Activated T-cell treated with anti-CD3 and anti-CD28 coated beads, Interleukin-2, amount 50 U/mL, for 24 hours (primary cell): ENCODE results near the gene ASB15.

Experiments
- DNase-seq: peaks from one replicate; pipeline ENCODE4 v3.0.0-alpha.2; 2020
- H3K27ac Mint-ChIP-seq: 2 replicates; pipeline ENCODE4 v1.8.0; 2020; ENCODE audit warnings: mild to moderate bottlenecking, mixed read lengths
- H3K27me3 Mint-ChIP-seq: 2 replicates; pipeline ENCODE4 v1.8.0; 2020; ENCODE audit warnings: mixed read lengths
- H3K36me3 Mint-ChIP-seq: 2 replicates; pipeline ENCODE4 v1.8.0; 2020; ENCODE audit warnings: low read depth, mixed read lengths
- H3K4me1 Mint-ChIP-seq: 2 replicates; pipeline ENCODE4 v1.8.0; 2020; ENCODE audit warnings: low read depth, mixed read lengths
- H3K4me3 Mint-ChIP-seq: 2 replicates; pipeline ENCODE4 v1.8.0; 2020; ENCODE audit warnings: mild to moderate bottlenecking, moderate library complexity, mixed read lengths
- H3K9me3 Mint-ChIP-seq: 2 replicates; pipeline ENCODE4 v1.8.0; 2020; ENCODE audit warnings: mixed read lengths

ASB15 gene

DNA sequence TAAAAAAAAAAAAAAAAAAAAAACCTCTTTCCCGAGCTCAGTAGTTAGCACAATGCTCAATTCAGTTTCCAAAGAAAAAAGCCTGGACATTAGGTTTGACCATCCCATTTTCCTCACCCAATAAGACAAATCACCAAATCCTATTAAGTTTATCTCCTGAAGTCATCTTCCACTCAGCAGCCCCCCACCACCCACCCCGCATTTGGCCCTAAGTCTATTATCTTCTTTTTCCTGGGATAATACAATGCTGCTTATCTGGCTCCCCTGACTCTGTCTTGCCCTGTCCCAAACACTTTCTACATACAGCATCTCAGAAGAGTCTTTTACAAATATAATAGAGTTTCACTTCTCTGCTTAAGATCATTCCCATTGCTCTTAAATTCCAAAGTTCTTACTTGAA lies 36.3 kb downstream of the ASB15 start:
- Mint-ChIP-seq H3K9me3 (no peaks in the 10 kb centered on the region), H3K4me1 (no peaks in the 10 kb centered on the region), H3K36me3 (no peaks in the 10 kb centered on the region), H3K27me3 (peaks cover 44% of the 10 kb centered on the region), H3K4me3 (no peak overlapping the region), H3K27ac (no peak overlapping the region)
- DNase-seq, result no peak

DNA sequence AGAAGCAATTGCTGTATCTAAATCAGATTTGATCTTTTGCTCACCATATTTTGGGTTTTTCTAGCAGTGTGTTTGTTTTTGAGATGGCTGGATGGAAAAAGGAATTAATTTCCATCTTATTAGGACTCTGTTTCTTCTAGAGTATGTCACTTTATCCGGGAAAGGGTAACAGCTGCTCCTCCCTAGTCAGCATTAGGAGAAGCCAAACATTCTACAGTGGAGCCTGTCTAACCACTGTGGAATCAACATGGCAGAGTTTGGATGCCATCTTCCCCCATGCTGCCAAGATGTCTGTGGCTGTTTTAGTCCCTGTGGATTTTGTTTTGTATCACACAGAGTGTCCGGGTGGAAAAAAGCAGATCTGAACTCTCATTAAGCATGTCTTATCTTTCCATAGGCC lies 38.0 kb downstream of the ASB15 start:
- Mint-ChIP-seq H3K27me3 (peaks cover 60% of the 10 kb centered on the region), H3K9me3 (no peaks in the 10 kb centered on the region), H3K4me3 (no peak overlapping the region), H3K4me1 (no peaks in the 10 kb centered on the region), H3K36me3 (no peaks in the 10 kb centered on the region), H3K27ac (no peak overlapping the region)
- DNase-seq, result no peak

DNA sequence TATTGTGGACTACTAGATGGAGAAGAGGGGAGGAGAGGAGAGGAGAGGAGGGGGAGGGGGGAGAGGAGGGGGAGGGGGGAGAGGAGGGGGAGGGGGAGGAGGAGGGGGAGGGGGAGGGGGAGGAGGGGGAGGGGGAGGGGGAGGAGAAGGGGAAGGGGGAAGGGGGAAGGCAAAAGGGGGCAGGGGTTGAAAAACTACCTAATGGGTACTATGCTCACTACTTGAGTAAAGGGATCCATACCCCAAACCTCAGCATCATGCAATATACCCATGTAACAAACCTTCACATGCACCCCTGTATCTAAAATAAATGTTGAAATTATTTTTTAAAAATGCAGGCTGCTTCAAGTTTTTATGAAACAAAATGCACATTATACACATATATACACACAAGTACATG lies 39.0 kb downstream of the ASB15 start:
- DNase-seq, result no peak
- peaks cover 57% of the 10 kb centered on the region for H3K27me3 Mint-ChIP-seq
- H3K4me3 Mint-ChIP-seq, result no peak overlapping the region
- H3K4me1 Mint-ChIP-seq, result no peaks in the 10 kb centered on the region
- no peaks in the 10 kb centered on the region for H3K36me3 Mint-ChIP-seq
- H3K27ac Mint-ChIP-seq, result no peak overlapping the region
- no peaks in the 10 kb centered on the region for H3K9me3 Mint-ChIP-seq

DNA sequence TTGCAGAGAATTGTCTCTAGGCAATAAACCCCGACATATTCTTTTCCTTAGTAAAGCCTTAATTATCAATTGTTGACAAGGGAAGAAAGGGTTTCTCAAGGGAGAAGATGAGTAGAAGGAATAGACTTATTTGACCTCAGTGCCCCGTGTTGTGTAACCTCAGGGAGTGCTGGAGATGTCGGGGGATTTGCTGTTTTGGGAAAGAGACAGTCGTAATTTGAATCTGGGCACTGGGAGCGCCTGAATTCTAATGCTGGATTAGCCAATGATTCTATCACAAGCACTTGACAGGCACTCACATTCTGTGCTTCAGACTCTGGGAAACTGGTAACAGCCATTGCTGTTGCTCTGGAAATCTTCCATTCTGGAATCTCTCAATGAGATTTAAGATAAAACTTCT lies 40.3 kb downstream of the ASB15 start:
- Mint-ChIP-seq H3K36me3 (no peaks in the 10 kb centered on the region), H3K4me3 (no peak overlapping the region), H3K4me1 (no peaks in the 10 kb centered on the region), H3K27ac (no peak overlapping the region), H3K27me3 (peaks cover 58% of the 10 kb centered on the region), H3K9me3 (no peaks in the 10 kb centered on the region)
- DNase-seq, result no peak

DNA sequence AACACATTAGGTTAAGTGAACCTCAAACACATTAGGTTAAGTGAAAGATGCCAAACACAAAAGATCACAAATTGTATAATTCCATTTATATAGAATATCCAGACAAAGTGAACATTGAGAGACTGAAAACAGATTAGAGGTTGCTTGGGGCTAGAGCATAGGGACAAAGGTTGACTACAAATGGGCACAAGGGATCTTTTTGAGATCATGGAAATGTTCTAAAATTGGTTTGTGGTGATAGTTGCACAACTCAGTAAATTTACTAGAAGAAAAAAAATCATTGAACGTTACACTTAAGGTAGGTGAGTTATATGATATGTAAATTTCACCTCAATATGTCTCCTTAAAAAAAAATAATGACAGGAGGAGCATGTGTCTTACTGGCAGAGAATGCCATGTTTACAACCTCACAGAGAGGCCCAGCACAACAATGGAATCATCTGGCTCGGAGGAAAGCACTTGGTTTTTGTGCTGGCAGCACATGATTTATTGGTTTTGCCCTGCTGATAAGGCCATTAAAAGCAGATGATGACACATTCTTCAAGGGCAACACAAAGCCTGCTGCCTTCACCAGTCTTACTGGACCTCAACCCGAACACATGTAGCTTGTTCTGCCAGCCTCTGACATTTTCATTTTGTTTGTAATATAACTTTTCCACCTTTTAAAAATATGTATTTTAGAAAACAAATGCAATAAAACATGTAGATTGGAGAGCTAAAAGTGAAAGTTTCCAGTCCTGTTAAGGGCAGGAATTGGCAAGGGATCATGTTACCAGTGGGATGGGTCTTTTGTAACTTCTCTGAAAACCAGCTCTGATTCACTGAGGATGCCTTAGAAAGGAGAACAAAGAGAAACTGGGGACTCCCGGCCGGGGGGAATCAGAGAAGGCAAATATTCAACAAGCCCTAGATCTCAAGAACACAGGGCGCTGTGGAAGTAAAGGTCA lies 42.1 kb downstream of the ASB15 start:
- H3K27me3 Mint-ChIP-seq, result peaks cover 51% of the 10 kb centered on the region
- H3K27ac Mint-ChIP-seq, result no peak overlapping the region
- DNase-seq, result no peak
- H3K9me3 Mint-ChIP-seq, result no peaks in the 10 kb centered on the region
- no peaks in the 10 kb centered on the region for H3K4me1 Mint-ChIP-seq
- H3K36me3 Mint-ChIP-seq, result no peaks in the 10 kb centered on the region
- no peak overlapping the region for H3K4me3 Mint-ChIP-seq

DNA sequence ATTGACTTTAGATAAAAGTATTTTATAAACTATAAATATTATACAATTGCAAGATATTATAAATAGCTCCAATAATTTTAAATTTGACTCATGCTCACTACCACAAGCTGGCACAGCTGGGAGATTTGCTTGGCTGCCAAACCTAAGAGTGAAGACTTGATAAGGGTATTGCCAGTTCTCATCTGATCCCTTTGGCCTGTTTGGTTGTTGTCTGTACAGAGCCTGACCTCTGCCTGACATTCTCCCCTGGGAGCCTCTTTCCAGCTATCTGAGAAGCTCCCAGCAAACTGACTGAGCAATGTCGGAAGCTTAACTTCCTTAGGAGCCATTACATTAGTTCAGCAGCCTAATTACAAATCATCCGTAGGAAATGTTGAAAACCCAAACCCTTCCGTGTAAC lies 43.9 kb downstream of the ASB15 start:
- Mint-ChIP-seq H3K36me3 (no peaks in the 10 kb centered on the region), H3K4me1 (no peaks in the 10 kb centered on the region), H3K9me3 (no peaks in the 10 kb centered on the region), H3K4me3 (no peak overlapping the region), H3K27ac (no peak overlapping the region), H3K27me3 (peaks cover 51% of the 10 kb centered on the region)
- no peak for DNase-seq

DNA sequence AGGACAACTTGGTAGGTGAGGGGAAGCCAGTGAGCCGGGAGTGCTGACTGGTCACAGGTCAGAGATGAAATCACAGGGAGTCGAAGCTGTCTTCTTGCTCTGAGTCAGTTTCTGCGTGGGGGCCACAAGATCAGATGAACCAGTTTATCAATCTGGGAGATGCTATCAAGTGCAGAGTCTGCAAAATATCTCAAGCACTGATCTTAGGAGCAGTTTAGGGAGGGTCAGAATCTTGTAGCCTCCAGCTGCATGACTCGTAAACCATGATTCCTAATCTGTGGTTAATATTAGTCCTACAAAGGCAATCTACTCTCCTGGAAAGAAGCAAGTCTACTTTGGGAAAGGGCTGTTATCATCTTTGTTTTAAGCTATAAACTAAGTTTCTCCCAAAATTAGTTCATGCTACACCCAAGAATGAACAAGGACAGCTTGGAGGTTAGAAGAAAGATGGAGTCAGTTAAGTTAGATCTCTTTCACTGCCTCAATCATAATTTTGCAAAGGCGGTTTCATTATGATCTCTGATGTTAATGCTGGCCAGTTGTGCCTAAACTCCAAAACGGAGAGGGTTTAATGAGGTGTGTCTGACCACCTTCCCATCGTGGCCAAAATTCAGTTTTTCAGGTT lies 45.6 kb downstream of the ASB15 start:
- no peaks in the 10 kb centered on the region for H3K4me1 Mint-ChIP-seq
- H3K4me3 Mint-ChIP-seq, result no peak overlapping the region
- no peak overlapping the region for H3K27ac Mint-ChIP-seq
- no peaks in the 10 kb centered on the region for H3K36me3 Mint-ChIP-seq
- no peaks in the 10 kb centered on the region for H3K9me3 Mint-ChIP-seq
- peaks cover 46% of the 10 kb centered on the region for H3K27me3 Mint-ChIP-seq
- DNase-seq, result no peak

DNA sequence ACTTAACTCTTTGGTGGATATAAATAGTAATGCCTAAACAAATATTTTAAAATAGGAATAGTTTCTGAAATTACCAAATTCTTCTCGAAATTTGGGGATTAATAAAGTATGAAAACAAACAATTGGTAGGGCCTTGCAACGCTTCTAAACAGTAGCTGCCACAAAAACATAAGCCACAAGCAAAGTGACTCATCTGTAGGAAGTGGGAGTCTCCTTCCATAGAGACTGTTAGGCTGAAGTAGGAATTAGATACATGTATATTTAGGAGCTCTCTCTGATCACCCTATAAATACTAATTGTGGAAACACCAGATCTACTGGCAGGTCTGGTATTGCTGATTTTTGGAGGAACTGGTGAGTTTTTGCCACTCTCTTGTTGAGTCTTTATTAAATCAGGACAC lies 48.3 kb downstream of the ASB15 start:
- H3K27ac Mint-ChIP-seq, result no peak overlapping the region
- DNase-seq, result no peak
- H3K4me3 Mint-ChIP-seq, result no peak overlapping the region
- no peaks in the 10 kb centered on the region for H3K9me3 Mint-ChIP-seq
- H3K4me1 Mint-ChIP-seq, result no peaks in the 10 kb centered on the region
- H3K36me3 Mint-ChIP-seq, result no peaks in the 10 kb centered on the region
- peaks cover 26% of the 10 kb centered on the region for H3K27me3 Mint-ChIP-seq

DNA sequence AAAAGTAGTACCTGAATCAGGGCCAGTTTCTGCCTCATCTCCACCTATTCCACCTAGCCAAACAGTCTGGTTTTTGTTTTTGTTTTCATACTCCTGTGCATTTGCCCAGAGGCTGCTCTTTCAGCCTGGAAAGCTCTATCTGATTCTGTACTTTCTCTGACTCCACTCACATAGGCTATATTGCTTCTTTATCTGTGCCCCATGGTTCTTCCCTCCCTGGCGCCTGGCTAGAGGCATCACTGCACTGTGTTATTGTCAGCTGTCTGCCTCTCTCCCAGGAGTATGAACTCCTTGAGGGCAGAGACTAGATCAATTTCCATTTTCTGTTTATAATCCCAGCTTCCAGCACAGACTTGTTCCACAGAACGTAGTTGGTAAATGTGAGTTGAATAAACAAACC lies 49.0 kb downstream of the ASB15 start:
- Mint-ChIP-seq H3K9me3 (no peaks in the 10 kb centered on the region), H3K27ac (no peak overlapping the region), H3K4me1 (no peaks in the 10 kb centered on the region), H3K36me3 (no peaks in the 10 kb centered on the region), H3K4me3 (no peak overlapping the region), H3K27me3 (peaks cover 25% of the 10 kb centered on the region)
- DNase-seq, result no peak

DNA sequence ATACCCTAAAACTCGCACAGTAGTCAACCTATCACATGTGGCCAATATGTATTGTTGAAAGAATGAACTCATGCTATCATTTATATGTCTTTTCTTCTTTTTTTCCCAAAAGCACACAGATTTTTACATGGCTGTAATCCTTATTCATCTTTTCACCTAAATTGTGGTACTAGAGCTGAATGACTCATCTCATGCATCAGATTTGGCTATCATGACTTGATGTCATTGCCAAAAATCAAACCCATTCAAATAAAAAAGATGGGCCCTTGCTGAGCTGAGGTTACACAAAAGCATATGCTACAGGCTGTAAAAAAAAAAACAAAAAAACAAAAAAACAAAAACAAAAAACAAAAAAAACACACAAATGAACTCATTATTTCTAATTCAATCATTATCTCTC lies 50.8 kb downstream of the ASB15 start:
- no peaks in the 10 kb centered on the region for H3K36me3 Mint-ChIP-seq

DNA sequence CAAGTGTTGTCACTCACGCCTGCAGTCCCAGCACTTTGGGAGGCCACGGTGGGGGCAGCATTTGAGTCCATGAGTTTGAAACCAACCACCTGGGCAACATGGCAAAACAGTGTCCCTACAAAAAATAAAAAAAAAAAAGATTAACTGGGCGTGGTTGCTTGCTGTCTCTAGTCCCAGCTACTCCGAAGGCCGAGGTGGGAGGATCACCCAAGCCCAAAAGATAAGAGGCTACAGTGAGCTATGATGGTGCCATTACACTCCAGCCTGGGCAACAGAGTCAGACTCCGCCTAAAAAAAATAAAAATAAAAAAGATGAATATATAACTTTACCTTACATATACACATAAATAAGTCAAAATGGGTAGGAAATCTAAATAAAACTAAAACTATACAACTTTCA lies 51.5 kb downstream of the ASB15 start:
- no peak overlapping the region for H3K27ac Mint-ChIP-seq
- DNase-seq, result no peak
- H3K4me1 Mint-ChIP-seq, result no peaks in the 10 kb centered on the region
- H3K9me3 Mint-ChIP-seq, result no peaks in the 10 kb centered on the region
- H3K27me3 Mint-ChIP-seq, result peaks cover 14% of the 10 kb centered on the region
- no peaks in the 10 kb centered on the region for H3K36me3 Mint-ChIP-seq
- H3K4me3 Mint-ChIP-seq, result no peak overlapping the region

More for the DNA sequence above, 50.8 kb downstream of the ASB15 start:
- no peaks in the 10 kb centered on the region for H3K9me3 Mint-ChIP-seq
- H3K27me3 Mint-ChIP-seq, result peaks cover 19% of the 10 kb centered on the region
- H3K27ac Mint-ChIP-seq, result no peak overlapping the region
- H3K4me1 Mint-ChIP-seq, result no peaks in the 10 kb centered on the region
- no peak for DNase-seq
- no peak overlapping the region for H3K4me3 Mint-ChIP-seq

DNA sequence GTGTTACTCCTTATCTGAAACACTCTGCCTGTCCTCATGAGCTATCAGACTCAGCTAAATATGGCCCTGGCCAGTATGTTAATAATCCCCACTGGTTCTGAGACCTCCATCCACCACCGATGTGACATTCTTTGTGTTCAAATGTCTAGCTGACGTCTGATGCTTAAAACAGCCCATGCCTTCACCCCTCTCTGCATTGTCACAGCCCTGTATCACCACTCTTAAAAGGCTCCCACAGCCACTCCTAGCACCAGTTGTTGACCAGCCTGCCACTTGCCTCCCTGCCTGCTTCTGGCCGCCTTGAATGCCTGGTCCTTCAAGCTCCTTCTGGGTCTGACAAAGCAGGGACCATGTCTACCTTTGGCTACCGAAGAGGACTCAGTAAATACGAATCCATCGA lies 54.0 kb downstream of the ASB15 start, which contains the start of gene LMOD2:
TSS of gene LMOD2 (plus strand) at position 253 of the 400 bp plus-strand sequence. CDS start at position 351, 98 bp downstream.
- Mint-ChIP-seq H3K27me3 (peaks cover 13% of the 10 kb centered on the region), H3K27ac (no peak within 1 kb of the TSS), H3K4me3 (no peak within 1 kb of the TSS), H3K4me1 (no peaks in the 10 kb centered on the region), H3K36me3 (no peaks in the 10 kb centered on the region), H3K9me3 (no peaks in the 10 kb centered on the region)
- no peak for DNase-seq

DNA sequence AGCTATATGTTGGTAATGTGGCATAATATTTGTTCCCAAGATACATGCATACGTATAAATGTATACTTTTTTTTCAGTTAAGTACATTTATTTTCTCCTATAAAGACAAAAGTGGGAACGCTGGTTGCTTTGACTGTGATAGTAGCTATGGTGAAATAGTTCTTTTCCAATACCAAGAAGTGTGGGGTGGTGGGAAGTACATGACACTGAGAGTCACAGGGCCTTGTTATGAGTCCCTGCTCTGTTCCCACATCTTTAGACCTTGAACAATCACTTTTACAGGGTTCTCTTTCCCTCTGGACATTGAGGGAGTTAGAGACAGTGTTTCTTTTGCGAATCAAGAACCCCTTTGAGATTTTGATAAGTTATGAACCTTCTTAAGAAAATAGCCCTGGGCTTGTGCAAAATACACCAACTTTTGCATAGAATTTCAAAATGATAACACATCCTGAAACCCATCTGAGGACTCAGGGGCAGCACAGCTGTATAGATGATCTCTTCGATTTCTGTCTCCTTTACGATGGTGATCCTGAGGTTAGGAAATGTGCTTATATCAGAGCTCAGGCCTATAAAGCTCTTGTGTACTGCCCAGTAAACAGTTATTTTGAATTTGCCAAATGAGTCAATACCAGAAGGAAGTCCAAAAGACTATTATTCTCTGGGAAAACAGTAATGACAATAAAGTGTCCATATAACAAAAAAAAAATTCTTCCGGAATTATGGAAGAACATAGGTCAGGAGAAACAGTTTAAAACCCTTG lies 55.1 kb downstream of the ASB15 start:
- no peaks in the 10 kb centered on the region for H3K4me1 Mint-ChIP-seq
- no peak for DNase-seq
- H3K4me3 Mint-ChIP-seq, result no peak overlapping the region
- no peaks in the 10 kb centered on the region for H3K36me3 Mint-ChIP-seq
- H3K27ac Mint-ChIP-seq, result no peak overlapping the region
- H3K9me3 Mint-ChIP-seq, result no peaks in the 10 kb centered on the region
- H3K27me3 Mint-ChIP-seq, result peaks cover 12% of the 10 kb centered on the region

DNA sequence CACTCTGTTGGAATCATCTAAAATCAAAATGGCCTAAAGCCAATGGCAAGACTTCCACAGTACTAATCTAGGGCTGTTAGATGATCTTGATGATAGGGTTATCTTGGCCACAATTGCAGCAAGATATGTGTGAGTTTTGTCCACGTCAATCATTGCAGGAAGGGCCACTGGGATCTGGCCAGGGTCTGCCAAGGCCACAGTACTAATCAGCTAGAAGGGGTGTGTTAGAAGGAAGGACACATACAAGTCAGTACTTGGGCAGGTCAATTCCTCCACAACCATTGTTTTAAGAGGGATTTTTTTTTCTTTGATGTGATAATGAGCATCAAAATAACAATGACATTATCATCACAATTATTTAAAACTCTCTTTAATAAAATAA lies 55.7 kb downstream of the ASB15 start:
- H3K27me3 Mint-ChIP-seq, result peaks cover 17% of the 10 kb centered on the region
- H3K27ac Mint-ChIP-seq, result no peak overlapping the region
- H3K4me3 Mint-ChIP-seq, result no peak overlapping the region
- H3K4me1 Mint-ChIP-seq, result no peaks in the 10 kb centered on the region
- no peaks in the 10 kb centered on the region for H3K36me3 Mint-ChIP-seq
- no peak for DNase-seq
- no peaks in the 10 kb centered on the region for H3K9me3 Mint-ChIP-seq

DNA sequence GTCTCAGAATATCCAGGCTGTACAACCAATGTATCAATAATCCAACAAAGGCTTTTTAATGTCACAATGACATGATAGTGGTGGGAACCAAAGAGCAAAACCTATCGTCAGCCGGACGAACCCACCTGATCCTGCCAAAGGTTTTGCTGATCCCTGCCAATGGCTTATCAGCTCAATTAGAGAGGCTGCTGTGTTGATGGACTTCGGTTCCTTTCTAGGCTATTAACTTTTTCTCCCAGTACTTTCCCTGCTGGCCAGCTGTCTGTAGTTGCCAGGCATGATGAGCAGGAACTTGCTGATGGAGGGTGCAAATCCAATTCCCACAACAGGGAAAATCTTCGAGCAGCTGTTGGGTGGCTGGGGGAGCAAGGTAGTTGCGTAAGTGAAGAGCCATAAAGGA lies 56.4 kb downstream of the ASB15 start:
- no peak overlapping the region for H3K4me3 Mint-ChIP-seq
- H3K4me1 Mint-ChIP-seq, result no peaks in the 10 kb centered on the region
- H3K9me3 Mint-ChIP-seq, result no peaks in the 10 kb centered on the region
- no peak for DNase-seq
- H3K36me3 Mint-ChIP-seq, result no peaks in the 10 kb centered on the region
- peaks cover 24% of the 10 kb centered on the region for H3K27me3 Mint-ChIP-seq
- H3K27ac Mint-ChIP-seq, result no peak overlapping the region
